Activated T-cell treated with anti-CD3 and anti-CD28 coated beads for 48 hours (primary cell): ENCODE measurements around the gene TBC1D5.
"Not testable (repeated sequence)": the region's sequence is repeated elsewhere in the genome, so short reads cannot be mapped to it uniquely, and the experiment has no call there.

ENCODE experiments used
- DNase-seq: peaks from one replicate; pipeline ENCODE4 v3.0.0-alpha.2; 2020; ENCODE audit warnings: low read depth

Gene TBC1D5

GRCh38 chr3:17138246-17139039 lies 604.0 kb downstream of the TBC1D5 start:
- no peak for DNase-seq

- DNase-seq = no peak
Observed at GRCh38 chr3:17137321-17137826, 605.1 kb downstream of the TBC1D5 start.

GRCh38 chr3:17136136-17136721 lies 606.2 kb downstream of the TBC1D5 start:
- no peak for DNase-seq

- no peak for DNase-seq
Observed at GRCh38 chr3:17135696-17136095, 606.7 kb downstream of the TBC1D5 start.

- DNase-seq = no peak
Observed at GRCh38 chr3:17133632-17134545, 608.5 kb downstream of the TBC1D5 start.

GRCh38 chr3:17132286-17133115 lies 609.9 kb downstream of the TBC1D5 start:
- DNase-seq = no peak

- DNase-seq = no peak
Observed at GRCh38 chr3:17130956-17131355, 611.5 kb downstream of the TBC1D5 start.

GRCh38 chr3:17129556-17129955 lies 612.9 kb downstream of the TBC1D5 start:
- DNase-seq = no peak

GRCh38 chr3:17128671-17129070 lies 613.8 kb downstream of the TBC1D5 start:
- DNase-seq = not testable (repeated sequence)

- no peak for DNase-seq
Observed at GRCh38 chr3:17125738-17126442, 616.5 kb downstream of the TBC1D5 start.

- no peak for DNase-seq
Observed at GRCh38 chr3:17122758-17123157, 619.7 kb downstream of the TBC1D5 start.

- no peak for DNase-seq
Observed at GRCh38 chr3:17121336-17121735, 621.1 kb downstream of the TBC1D5 start.

- DNase-seq = no peak
Observed at GRCh38 chr3:17120115-17120514, 622.3 kb downstream of the TBC1D5 start.

- DNase-seq = no peak
Observed at GRCh38 chr3:17119201-17120072, 623.0 kb downstream of the TBC1D5 start.

GRCh38 chr3:17118771-17119170 lies 623.7 kb downstream of the TBC1D5 start:
- no peak for DNase-seq

- DNase-seq = no peak
Observed at GRCh38 chr3:17116007-17116600, 626.3 kb downstream of the TBC1D5 start.

GRCh38 chr3:17115186-17115585 lies 627.2 kb downstream of the TBC1D5 start:
- DNase-seq = no peak

- DNase-seq = no peak
Observed at GRCh38 chr3:17111586-17111985, 630.8 kb downstream of the TBC1D5 start.

- DNase-seq = no peak
Observed at GRCh38 chr3:17110660-17111396, 631.6 kb downstream of the TBC1D5 start.
